ENCODE results near the gene CERS5. TPM values are rescaled to one million over a fixed set of nuclear protein-coding genes. Genes with fewer than 3 reads are reported as not detected.

CERS5 gene
- polyA plus RNA-seq, 1 of the 3 experiments (the other 2 are of a cell fraction): 56.9 TPM

DNA sequence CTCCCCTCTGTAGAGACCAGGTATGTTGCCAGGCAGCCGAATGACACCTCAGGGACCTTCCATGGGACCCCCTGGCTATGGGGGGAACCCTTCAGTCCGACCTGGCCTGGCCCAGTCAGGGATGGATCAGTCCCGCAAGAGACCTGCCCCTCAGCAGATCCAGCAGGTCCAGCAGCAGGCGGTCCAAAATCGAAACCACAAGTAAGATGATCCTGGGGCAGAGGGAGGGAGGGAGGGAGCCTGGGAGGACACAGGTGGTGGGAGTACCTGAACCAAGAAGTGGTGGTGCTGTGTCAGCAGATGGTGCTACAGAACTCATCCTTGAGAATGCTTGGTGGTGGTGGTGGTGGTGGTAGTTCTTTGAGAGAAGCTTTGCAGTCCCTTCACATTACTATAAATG is 81.0 kb downstream of the CERS5 start:
- Histone ChIP-seq H3K9ac (peak overlapping the region; percentile 89), H4K20me1 (ENCODE audit: insufficient read depth) (peaks cover 22% of the 10 kb centered on the region), H3K79me2 (ENCODE audit: insufficient read depth) (peaks cover 38% of the 10 kb centered on the region), H3K4me1 (ENCODE audit: control insufficient read depth in 1 of 2, insufficient read depth in 2 of 2, low read depth in 1 of 2, low read length in 1 of 2) (peaks cover 18 to 22% of the 10 kb centered on the region in 2 experiments), H3K4me3 (ENCODE audit: low read depth in 2 of 2, low read length in 1 of 2) (peak overlapping the region; percentile 77 to 79), H3K36me3 (replicated peaks in 1 of 2; ENCODE audit: control insufficient read depth in 1 of 2, insufficient read depth in 2 of 2, low read length in 1 of 2) (peaks cover 25 to 41% of the 10 kb centered on the region in 2 experiments), H3K27ac (ENCODE audit: low read depth in 2 of 2, low read length in 1 of 2) (peak overlapping the region; percentile 87 to 91; a peak in 3 of 4 replicates), H2AFZ (ENCODE audit: low read depth) (no peak overlapping the region), H3K27me3 (ENCODE audit: insufficient read depth) (no peaks in the 10 kb centered on the region), H3K9me2 (no peaks in the 10 kb centered on the region), H3F3A (replicated peaks; ENCODE audit: insufficient read depth) (peaks cover 43% of the 10 kb centered on the region), H3K9me3 (no peaks in the 10 kb centered on the region), H3K4me2 (peak overlapping the region; percentile 88)
- CTCF ChIA-PET: interaction anchor here (0.6 to 5.4 kb wide), 6 partner anchors 23 to 228 kb away, joined by 3 to 51 read pairs (median 4); partner anchors contain the start of gene COX14
- DNase-seq: no peak
- 69% methylated on average over 5 of the region's 5 CpGs for WGBS (ENCODE audit: low lambda C conversion rate)
- TF ChIP-seq NRF1 (IDR thresholded peaks at IDR 0.05; ENCODE audit: low read depth, low read length) (no peak), EZH2phosphoT487 (IDR thresholded peaks at IDR 0.05; ENCODE audit: borderline replicate concordance, low read depth) (no peak), CHD2 (IDR thresholded peaks at IDR 0.05; ENCODE audit: low read length, partially characterized antibody) (no peak), MXI1 (IDR thresholded peaks at IDR 0.05; ENCODE audit: low read depth, low read length) (no peak), TEAD4 (IDR thresholded peaks at IDR 0.05; ENCODE audit: borderline replicate concordance, insufficient read depth) (no peak), TAF1 (IDR thresholded peaks at IDR 0.05; ENCODE audit: borderline replicate concordance, low read depth, low read length) (no peak), FOSL2 (IDR thresholded peaks at IDR 0.05; ENCODE audit: borderline replicate concordance, low read depth) (no peak), FOXJ3 (CRISPR knock-in tag; IDR thresholded peaks at IDR 0.05) (no peak), RAD21 (IDR thresholded peaks at IDR 0.05; ENCODE audit: low read length) (no peak), GATA2 (CRISPR knock-in tag; IDR thresholded peaks at IDR 0.05) (no peak), RFX5 (IDR thresholded peaks at IDR 0.05; ENCODE audit: low read length) (no peak), MEF2A (IDR thresholded peaks at IDR 0.05; ENCODE audit: borderline replicate concordance, low read depth) (no peak), TCF12 (IDR thresholded peaks at IDR 0.05) (no peak), CTCF (IDR thresholded peaks at IDR 0.05) (no peak), RCOR1 (IDR thresholded peaks at IDR 0.05; ENCODE audit: low read length) (no peak)
- TF ChIP-seq, protein P1, sequence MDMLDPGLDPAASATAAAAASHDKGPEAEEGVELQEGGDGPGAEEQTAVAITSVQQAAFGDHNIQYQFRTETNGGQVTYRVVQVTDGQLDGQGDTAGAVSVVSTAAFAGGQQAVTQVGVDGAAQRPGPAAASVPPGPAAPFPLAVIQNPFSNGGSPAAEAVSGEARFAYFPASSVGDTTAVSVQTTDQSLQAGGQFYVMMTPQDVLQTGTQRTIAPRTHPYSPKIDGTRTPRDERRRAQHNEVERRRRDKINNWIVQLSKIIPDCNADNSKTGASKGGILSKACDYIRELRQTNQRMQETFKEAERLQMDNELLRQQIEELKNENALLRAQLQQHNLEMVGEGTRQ (IDR thresholded peaks at IDR 0.05; ENCODE audit: borderline replicate concordance, low read depth, low read length): no peak
- TF ChIP-seq, protein P2, sequence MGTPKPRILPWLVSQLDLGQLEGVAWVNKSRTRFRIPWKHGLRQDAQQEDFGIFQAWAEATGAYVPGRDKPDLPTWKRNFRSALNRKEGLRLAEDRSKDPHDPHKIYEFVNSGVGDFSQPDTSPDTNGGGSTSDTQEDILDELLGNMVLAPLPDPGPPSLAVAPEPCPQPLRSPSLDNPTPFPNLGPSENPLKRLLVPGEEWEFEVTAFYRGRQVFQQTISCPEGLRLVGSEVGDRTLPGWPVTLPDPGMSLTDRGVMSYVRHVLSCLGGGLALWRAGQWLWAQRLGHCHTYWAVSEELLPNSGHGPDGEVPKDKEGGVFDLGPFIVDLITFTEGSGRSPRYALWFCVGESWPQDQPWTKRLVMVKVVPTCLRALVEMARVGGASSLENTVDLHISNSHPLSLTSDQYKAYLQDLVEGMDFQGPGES (IDR thresholded peaks at IDR 0.05; ENCODE audit: low read depth, low read length): no peak
- TF ChIP-seq, protein P3, sequence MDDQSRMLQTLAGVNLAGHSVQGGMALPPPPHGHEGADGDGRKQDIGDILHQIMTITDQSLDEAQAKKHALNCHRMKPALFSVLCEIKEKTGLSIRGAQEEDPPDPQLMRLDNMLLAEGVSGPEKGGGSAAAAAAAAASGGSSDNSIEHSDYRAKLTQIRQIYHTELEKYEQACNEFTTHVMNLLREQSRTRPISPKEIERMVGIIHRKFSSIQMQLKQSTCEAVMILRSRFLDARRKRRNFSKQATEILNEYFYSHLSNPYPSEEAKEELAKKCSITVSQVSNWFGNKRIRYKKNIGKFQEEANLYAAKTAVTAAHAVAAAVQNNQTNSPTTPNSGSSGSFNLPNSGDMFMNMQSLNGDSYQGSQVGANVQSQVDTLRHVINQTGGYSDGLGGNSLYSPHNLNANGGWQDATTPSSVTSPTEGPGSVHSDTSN (IDR thresholded peaks at IDR 0.05): no peak
- TF ChIP-seq, protein P4, sequence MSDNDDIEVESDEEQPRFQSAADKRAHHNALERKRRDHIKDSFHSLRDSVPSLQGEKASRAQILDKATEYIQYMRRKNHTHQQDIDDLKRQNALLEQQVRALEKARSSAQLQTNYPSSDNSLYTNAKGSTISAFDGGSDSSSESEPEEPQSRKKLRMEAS (IDR thresholded peaks at IDR 0.05; ENCODE audit: low read depth): no peak
- TF ChIP-seq, protein P5, sequence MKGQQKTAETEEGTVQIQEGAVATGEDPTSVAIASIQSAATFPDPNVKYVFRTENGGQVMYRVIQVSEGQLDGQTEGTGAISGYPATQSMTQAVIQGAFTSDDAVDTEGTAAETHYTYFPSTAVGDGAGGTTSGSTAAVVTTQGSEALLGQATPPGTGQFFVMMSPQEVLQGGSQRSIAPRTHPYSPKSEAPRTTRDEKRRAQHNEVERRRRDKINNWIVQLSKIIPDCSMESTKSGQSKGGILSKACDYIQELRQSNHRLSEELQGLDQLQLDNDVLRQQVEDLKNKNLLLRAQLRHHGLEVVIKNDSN (IDR thresholded peaks at IDR 0.05; ENCODE audit: borderline replicate concordance, low read depth): no peak
- POLR2A ChIA-PET: interaction anchor here (0.6 to 2.7 kb wide), 5 partner anchors 8 to 71 kb away, joined by 3 to 19 read pairs (median 5); partner anchors contain the start of gene COX14
